Fibroblast of peridontal ligament (primary cell): ENCODE data around the gene MARCHF9.

Source experiments
- DNase-seq: peaks from one replicate; pipeline ENCODE4 v3.0.0-alpha.2; 2010; ENCODE audit errors: extremely low read depth

The MARCHF9 gene

DNA sequence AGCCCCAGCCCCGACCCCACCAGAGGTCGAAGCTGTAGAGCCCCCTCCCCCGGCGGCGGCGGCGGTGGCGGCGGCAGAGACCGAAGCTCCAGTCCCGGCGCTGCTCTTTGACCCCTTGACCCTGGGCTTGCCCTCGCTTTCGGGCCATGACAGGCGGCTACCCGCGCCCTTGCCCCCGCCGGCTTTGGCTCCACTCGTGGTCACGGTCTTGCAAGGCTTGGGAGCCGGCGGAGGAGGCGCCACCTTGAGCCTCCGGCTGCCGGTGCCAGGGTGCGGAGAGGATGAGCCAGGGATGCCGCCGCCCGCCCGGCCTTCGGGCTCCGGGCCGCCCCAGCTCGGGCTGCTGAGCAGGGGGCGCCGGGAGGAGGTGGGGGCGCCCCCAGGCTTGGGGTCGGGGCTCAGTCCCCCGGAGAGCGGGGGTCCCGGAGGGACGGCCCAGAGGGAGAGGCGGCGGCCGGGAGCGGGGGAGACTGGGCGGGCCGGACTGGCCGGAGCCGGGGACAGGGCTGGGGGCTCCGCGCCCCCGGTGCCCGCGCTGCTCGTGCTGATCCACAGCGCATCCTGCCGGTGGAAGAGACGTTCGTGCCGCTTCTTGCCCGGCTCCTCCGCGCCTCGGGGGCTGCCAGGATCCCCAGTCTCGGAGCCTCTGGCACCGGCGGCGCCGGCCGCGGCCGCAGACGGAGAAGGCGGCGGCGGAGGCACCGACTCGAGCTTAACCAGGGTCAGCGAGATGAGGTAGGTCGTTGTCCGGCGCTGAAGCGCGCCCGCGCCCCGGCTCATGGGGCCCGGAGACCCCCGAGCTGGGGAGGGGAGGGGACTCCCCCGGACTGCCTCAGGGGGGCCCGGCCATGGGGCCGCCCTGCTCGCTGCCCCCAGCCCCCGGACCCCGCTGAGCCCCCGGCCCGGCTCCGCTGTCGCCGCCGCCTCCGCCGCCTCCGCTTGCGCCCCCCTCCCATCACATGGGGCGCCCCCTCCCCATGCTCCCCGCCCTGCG, 17.1 kb upstream of the MARCHF9 start:
- DNase-seq = no peak

DNA sequence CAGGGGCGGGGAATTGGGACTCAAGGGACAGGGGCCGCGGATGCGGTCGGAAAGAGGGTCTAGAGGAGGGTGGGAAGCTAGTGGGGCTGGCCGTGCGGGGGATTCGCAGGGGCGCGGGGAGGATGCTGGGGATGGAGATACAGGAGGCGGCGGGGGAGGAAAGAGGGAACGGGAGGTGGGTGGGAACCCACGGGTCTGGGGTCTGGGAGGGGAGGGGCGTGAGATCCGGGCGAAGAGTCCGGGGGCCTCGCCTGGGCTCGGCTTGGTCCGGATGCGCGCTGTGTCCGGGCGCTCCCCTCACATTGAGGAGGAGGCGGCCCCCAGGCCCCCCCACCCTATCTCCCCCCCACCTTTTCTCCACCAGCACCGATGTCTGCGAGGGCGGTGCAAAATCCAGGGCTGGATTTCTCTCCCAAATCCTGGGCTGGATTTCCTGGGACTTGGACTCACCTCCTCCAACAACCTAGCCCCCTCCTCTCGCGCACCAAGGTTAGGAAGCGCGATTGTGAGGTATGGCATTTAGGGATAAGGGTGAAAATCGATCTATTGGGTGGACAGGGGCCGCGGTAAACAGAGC, 16.2 kb upstream of the MARCHF9 start, which contains the start of gene AGAP2:
Gene AGAP2, minus strand, starts transcription at position 82 of the 577 bp plus-strand sequence. CDS start 496 bp downstream, outside the sequence.
- DNase-seq = no peak

- DNase-seq = no peak
Observed at GRCh38 chr12:57739387-57739786, 15.5 kb upstream of the MARCHF9 start.

GRCh38 chr12:57739914-57740538, 14.9 kb upstream of the MARCHF9 start:
- DNase-seq = no peak

DNA sequence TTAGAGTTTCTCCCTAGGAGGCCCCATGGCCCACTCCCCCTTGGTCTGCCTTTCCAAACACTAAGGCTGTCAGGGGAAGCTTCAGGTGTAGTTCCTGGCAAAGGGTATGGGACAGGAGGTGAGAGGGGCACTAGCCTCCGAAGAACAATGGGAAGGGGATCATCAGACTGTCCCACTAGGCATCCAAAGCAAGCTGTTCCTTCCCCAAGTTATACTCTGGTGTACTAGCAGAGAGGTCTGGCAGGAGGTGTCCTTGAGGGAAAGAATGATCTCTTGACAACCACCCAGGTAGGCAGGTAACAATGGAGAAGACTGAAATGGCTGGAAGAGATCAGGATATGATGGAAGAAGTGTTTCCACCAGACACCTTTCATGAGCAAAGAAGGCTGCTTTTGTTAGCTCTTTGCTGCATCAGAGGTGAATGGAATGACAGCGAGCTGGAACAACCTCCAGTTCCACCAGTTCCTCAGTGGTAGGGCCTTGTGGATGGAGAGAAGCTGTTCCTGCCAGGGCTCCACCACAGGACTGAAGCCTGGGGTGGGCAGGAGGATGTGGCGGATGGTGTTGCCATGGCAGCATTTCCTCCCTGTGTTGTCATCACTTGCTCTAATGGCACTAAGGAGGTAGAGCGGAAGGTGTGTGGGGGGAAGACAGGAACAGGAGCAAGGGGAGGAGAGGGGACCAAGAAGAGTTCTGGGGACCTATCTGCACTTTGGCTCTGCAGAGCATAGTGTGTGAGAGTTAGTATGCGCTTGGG, 14.1 kb upstream of the MARCHF9 start:
- no peak for DNase-seq

DNA sequence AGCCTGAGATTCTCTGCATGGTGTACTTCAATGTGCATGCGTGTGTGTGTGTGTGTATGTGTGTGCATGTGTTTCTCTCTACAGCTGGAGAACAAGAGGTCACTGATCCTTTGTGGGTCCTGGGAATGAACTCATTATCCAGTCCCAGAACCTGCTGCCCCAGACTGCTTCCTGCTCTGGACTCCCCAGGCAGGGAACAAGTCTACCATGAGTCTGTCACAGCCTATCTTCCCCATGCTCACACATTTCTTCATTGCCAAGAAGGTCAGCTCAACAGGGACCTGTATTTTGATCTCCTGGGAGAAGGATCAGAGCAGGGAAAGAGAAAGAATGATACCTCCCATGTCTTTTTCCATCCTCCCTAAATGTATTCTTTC, 13.5 kb upstream of the MARCHF9 start:
- no peak for DNase-seq

DNA sequence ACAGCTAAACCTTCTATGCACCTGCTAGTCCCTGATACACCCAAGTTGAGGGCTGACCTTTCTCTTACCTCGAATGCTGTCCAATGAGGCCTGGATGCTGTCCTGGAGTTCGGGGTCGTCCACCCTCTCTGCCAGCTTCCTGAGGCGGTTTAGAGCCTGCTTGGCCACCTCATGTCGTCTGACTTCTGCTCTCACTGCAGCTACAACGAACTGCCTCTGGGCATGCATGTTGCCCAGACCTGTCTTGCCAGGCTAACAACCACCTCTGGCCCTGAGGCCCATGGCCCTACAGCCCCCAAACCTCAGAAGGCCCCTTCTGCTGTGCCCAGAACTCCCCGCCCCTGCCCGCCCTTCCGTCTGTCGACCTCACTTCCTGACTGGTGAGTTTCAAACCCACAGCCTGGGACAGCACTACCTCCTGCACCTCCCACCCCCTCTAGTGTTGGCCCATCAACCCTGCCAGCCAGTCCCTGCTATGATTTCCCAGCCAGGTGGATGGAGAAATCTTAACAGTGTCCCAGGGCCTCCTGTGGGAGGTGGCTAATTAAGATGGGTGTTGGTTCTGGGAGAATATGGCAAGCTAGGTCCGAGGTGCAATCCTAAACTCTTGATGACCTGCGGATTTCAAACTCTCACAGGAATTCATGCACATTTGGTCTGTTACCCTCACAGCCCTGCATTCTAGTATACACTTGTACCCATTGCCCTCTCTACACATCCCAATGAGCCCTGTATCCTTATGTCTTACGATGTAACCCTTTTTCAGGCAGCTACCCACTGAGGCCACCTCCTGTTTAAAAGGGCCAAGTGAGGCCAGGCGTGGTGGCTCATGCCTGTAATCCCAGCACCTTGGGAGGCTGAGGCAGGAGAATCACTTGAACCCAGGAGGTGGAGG, 12.8 kb upstream of the MARCHF9 start:
- DNase-seq = no peak

- no peak for DNase-seq
Observed at GRCh38 chr12:57743769-57744168, 11.1 kb upstream of the MARCHF9 start.

GRCh38 chr12:57744194-57744776, 10.6 kb upstream of the MARCHF9 start:
- DNase-seq = peak; percentile 94

DNA sequence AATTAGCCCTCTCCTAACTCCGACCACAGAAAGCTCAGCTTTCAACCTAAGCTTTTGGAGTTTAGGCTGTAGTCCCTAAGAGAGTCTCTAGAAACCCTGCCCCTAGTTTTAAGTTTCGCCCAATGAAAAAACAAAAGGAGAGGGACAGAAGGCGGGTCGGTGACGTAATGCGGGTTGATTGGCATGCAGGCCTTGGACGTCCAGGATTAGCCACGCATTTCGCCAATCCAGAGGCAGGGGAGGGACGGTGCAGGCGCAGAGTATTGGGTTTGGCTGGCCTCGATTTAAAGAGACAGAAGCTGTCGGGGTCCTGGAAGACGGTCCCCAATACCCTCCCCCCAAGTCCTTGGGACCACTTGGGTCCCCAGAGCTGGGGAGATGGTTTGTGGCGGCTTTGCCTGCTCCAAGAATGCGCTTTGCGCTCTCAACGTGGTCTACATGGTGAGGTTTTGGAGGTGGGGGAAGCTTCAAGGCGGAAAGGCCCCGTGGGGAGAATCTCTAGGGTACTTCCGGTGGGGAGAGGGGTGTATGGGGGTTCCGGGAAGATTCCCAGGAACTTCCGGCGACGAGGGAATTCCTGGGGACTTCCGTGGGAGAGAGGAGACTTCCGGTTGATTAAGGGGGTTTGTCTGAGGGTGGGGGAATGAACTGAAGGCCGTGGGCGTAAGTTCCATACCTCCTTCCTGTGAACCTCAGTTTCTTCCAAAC, 10.0 kb upstream of the MARCHF9 start, which contains the start of gene TSPAN31:
Gene TSPAN31, plus strand, starts transcription at position 263 of the 708 bp plus-strand sequence. Its CDS starts 116 bp downstream, at position 379.
- DNase-seq = peak; percentile 99

DNA sequence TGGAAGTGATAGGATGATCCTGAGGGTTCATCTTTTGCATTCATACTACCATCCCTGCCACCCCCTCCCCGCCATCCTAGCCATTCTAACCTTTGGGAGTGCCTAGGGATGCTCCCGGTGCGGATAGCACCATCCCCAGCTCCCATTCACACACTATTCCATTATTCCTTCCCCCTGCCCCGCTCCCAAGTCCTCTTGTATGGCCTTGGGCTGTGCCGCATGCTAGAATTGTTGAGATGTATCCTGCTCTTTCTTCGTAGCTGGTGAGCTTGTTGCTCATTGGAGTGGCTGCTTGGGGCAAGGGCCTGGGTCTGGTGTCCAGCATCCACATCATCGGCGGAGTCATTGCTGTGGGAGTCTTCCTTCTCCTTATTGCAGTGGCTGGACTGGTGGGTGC, 9.4 kb upstream of the MARCHF9 start:
- no peak for DNase-seq

GRCh38 chr12:57746025-57746424, 8.9 kb upstream of the MARCHF9 start:
- no peak for DNase-seq

DNA sequence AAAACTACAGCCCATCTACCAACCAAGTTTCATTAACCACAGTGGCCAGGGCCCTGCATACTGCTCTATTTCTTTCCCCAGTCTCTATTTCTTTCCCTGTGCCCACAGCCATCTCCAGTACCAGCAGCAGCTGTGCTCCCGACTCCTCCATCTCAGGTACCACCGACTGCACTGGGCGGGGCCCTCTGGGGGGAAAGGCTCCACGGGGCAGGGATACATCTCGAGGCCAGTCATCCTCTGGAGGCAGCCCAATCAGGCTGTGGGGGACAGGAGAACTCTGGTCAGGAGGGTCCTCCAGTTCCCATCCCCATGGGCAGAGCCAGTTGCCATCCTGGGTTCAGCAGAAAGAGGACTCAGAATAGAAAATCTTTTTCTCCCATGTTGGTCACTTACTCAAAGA, 5.8 kb upstream of the MARCHF9 start:
- no peak for DNase-seq

DNA sequence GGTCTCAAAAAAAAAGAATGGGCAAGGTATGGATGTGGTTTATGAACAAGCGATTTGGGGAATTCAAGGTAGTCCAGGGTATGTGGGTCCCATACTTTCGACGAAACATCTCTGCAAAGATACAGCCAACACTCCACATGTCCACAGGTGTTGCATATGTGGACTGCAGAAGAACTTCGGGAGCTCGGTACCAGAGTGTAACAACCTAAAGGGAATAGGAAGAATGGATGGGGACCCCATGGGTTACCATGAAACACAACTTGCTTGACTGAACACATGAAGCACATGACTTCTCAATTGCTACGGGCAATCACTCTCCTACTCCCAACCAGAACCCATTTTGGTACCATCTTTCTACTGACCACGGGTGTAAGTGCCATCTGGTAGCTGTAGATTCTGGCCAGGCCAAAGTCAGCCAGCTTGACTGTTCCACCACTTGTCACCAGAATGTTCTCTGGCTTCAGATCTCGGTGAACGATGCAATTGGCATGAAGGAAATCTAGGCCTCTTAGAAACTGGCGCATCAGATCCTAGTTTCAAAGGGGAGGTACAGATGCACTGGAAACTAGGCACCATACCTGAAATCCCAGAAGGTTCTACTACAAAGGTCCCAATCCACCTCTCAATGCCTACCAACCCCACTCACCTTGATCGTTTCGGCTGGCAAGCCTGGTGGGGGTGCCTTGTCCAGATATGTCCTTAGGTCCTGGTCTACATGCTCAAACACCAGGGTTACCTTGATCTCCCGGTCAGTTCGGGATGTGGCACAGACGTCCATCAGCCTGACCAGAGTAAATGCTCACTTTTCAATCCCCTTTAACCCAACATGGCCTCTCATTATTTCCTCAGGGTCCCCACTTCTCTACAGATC, 4.1 kb upstream of the MARCHF9 start:
- no peak for DNase-seq

GRCh38 chr12:57751432-57751787, 3.5 kb upstream of the MARCHF9 start:
- no peak for DNase-seq

GRCh38 chr12:57751788-57752667, 2.9 kb upstream of the MARCHF9 start, which contains the start of gene CDK4:
CDK4 (minus strand) TSS chr12:57752310; CDS start chr12:57751717, 593 bp downstream.
- DNase-seq = peak; percentile 99

- DNase-seq = no peak
Observed at GRCh38 chr12:57752668-57753000, 2.3 kb upstream of the MARCHF9 start.
